ENCODE results near the gene NHSL2.

Gene NHSL2

GRCh38 chrX:72081605-72082320, 171.1 kb downstream of the NHSL2 start:
- no peak for DNase-seq

GRCh38 chrX:72083291-72083690, 172.6 kb downstream of the NHSL2 start:
- no peak for DNase-seq

- DNase-seq: no peak
Measured at GRCh38 chrX:72084114-72084513, 173.5 kb downstream of the NHSL2 start.

- DNase-seq: no peak
Measured at GRCh38 chrX:72086995-72087394, 176.3 kb downstream of the NHSL2 start.

GRCh38 chrX:72088761-72089160, 178.1 kb downstream of the NHSL2 start:
- no peak for DNase-seq

- no peak for DNase-seq
Measured at GRCh38 chrX:72089254-72089653, 178.6 kb downstream of the NHSL2 start.

GRCh38 chrX:72094894-72095293, 184.2 kb downstream of the NHSL2 start:
- no peak for DNase-seq

GRCh38 chrX:72095370-72095769, 184.7 kb downstream of the NHSL2 start:
- no peak for DNase-seq

GRCh38 chrX:72097098-72097497, 186.5 kb downstream of the NHSL2 start:
- no peak for DNase-seq

- DNase-seq: no peak
Measured at GRCh38 chrX:72100051-72100755, 189.6 kb downstream of the NHSL2 start.

GRCh38 chrX:72100824-72101351, 190.2 kb downstream of the NHSL2 start:
- no peak for DNase-seq

GRCh38 chrX:72101597-72102037, 191.0 kb downstream of the NHSL2 start:
- no peak for DNase-seq

- DNase-seq: no peak
Measured at GRCh38 chrX:72102126-72102525, 191.5 kb downstream of the NHSL2 start.

GRCh38 chrX:72102760-72103159, 192.1 kb downstream of the NHSL2 start:
- no peak for DNase-seq

- DNase-seq: no peak
Measured at GRCh38 chrX:72105436-72105835, 194.8 kb downstream of the NHSL2 start.

GRCh38 chrX:72107320-72107719, 196.7 kb downstream of the NHSL2 start:
- no peak for DNase-seq

GRCh38 chrX:72107841-72108595, 197.4 kb downstream of the NHSL2 start:
- DNase-seq: no peak

- DNase-seq: no peak
Measured at GRCh38 chrX:72108666-72109065, 198.0 kb downstream of the NHSL2 start.

GRCh38 chrX:72110051-72110875, 199.6 kb downstream of the NHSL2 start:
- DNase-seq: no peak

GRCh38 chrX:72110876-72111708, 200.4 kb downstream of the NHSL2 start:
- no peak for DNase-seq

GRCh38 chrX:72113461-72113860, 202.8 kb downstream of the NHSL2 start:
- no peak for DNase-seq

- DNase-seq: no peak
Measured at GRCh38 chrX:72114306-72114705, 203.7 kb downstream of the NHSL2 start.

Measured in amniotic stem cell (primary cell).